Panc1 (cell line): ENCODE measurements around the gene LY9. TPM values are rescaled to one million over a fixed set of nuclear protein-coding genes. Genes with fewer than 3 reads are reported as not detected.
A peak's percentile ranks its signal among the peaks of the same experiment; 100 is the strongest.

Experiments
- ATAC-seq: fragments of 200-7000 bp; cut with Tn5 transposase; 2 replicates; pipeline ENCODE4 v1.9.1; 2020; ENCODE audit warnings: mild to moderate bottlenecking, moderate library complexity
- BruUV-seq: library from RNA; stranded (reverse); fragments of 400-500 nt; replicated peaks from 2 replicates; lab custom pipeline; 2021; lab: Mats Ljungman, UMichigan
- CTCF ChIA-PET: fragments of 300-600 bp; sonication (Branson Sonifier 250); formaldehyde crosslinking; loops from one replicate; lab custom pipeline; 2022; ENCODE audit warnings: antibody characterized with exemption; lab: Charles Lee
- POLR2A ChIA-PET: fragments of 300-600 bp; sonication (Branson Sonifier 250); formaldehyde crosslinking; loops from one replicate; lab custom pipeline; 2022; ENCODE audit warnings: antibody characterized with exemption; lab: Charles Lee
- DNase-seq: peaks from one replicate; pipeline ENCODE4 v3.0.0-alpha.2; 2010; ENCODE audit warnings: low read depth, low spot score
- H3K27ac ChIP-seq: 2 replicates; pipeline ENCODE4 v1.5.1; 2011; ENCODE audit warnings: mild to moderate bottlenecking, low read length, inconsistent platforms
- H3K27me3 ChIP-seq: fragments of 200-500 bp; sonication (Bioruptor generic); 2 replicates; pipeline ENCODE4 v1.6.0; 2014; ENCODE audit warnings: low read length, inconsistent platforms; ENCODE audit not compliant: control insufficient read depth, insufficient read depth
- H3K36me3 ChIP-seq: fragments of 200-500 bp; sonication (Bioruptor generic); 2 replicates; pipeline ENCODE4 v1.5.1; 2014; ENCODE audit warnings: inconsistent platforms, mild to moderate bottlenecking, low read length, moderate library complexity; ENCODE audit not compliant: control insufficient read depth, insufficient read depth
- H3K4me1 ChIP-seq: 2 replicates; pipeline ENCODE4 v1.5.1; 2011; ENCODE audit warnings: inconsistent platforms, mild to moderate bottlenecking, low read length, moderate library complexity; ENCODE audit not compliant: control insufficient read depth, insufficient read depth
- H3K4me3 ChIP-seq, 2 experiments: 2 replicates each; pipeline ENCODE4 v1.5.1; 2011 to 2012; ENCODE audit warnings: low read depth in 2 of 2, low read length in 2 of 2, mild to moderate bottlenecking in 2 of 2, inconsistent platforms in 1 of 2, moderate library complexity in 1 of 2
- H3K9me3 ChIP-seq: fragments of 200-500 bp; sonication (Bioruptor generic); 2 replicates; pipeline ENCODE4 v1.5.1; 2014; ENCODE audit warnings: low read depth, mild to moderate bottlenecking, inconsistent platforms, low read length, moderate library complexity; ENCODE audit not compliant: control insufficient read depth, insufficient read depth
- CTCF ChIP-seq: fragments of 450-650 bp; IDR thresholded peaks from 2 replicates; pipeline ENCODE4 v1.5.1; 2017; ENCODE audit warnings: mild to moderate bottlenecking
- POLR2AphosphoS5 ChIP-seq: IDR thresholded peaks from 2 replicates; pipeline ENCODE4 v1.6.1; 2012; ENCODE audit warnings: mild to moderate bottlenecking, low read depth, low read length, moderate library complexity
- REST ChIP-seq, 2 experiments: IDR thresholded peaks; 2 replicates each; pipeline ENCODE4 v1.6.1; 2011 to 2012; ENCODE audit warnings: low read depth in 2 of 2, control low read depth in 1 of 2, low read length in 1 of 2, mild to moderate bottlenecking in 1 of 2, moderate library complexity in 1 of 2; ENCODE audit not compliant: insufficient read depth in 1 of 2
- SIN3A ChIP-seq: IDR thresholded peaks from 2 replicates; pipeline ENCODE4 v1.6.1; 2012; ENCODE audit warnings: low read depth, mild to moderate bottlenecking, low read length, moderate library complexity, borderline replicate concordance; ENCODE audit not compliant: insufficient read depth
- TCF7L2 ChIP-seq: IDR thresholded peaks from 2 replicates; pipeline ENCODE4 v1.6.1; 2011; ENCODE audit warnings: mild to moderate bottlenecking, low read depth, low read length, inconsistent platforms
- in situ Hi-C: cut with HindIII; loops from 2 replicates; pipeline ENCODE4 v1.10.0; 2016; ENCODE audit warnings: low sequenced_read_pairs, low pct_unique_long_range_greater_than_20kb
- intact Hi-C: fragments of 100-400 bp; cut with micrococcal nuclease; formaldehyde crosslinking; loops from one replicate; pipeline ENCODE4 v1.10.0; 2022; ENCODE audit not compliant: unreplicated experiment
- total RNA-seq: library from RNA; stranded (reverse); gene quantifications from one replicate; pipeline ENCODE4 v1.2.1, GENCODE V29; 2021; ENCODE audit not compliant: unreplicated experiment

LY9 gene
- total RNA-seq, 1 experiment from 2014 or later: 0.10 TPM

DNA sequence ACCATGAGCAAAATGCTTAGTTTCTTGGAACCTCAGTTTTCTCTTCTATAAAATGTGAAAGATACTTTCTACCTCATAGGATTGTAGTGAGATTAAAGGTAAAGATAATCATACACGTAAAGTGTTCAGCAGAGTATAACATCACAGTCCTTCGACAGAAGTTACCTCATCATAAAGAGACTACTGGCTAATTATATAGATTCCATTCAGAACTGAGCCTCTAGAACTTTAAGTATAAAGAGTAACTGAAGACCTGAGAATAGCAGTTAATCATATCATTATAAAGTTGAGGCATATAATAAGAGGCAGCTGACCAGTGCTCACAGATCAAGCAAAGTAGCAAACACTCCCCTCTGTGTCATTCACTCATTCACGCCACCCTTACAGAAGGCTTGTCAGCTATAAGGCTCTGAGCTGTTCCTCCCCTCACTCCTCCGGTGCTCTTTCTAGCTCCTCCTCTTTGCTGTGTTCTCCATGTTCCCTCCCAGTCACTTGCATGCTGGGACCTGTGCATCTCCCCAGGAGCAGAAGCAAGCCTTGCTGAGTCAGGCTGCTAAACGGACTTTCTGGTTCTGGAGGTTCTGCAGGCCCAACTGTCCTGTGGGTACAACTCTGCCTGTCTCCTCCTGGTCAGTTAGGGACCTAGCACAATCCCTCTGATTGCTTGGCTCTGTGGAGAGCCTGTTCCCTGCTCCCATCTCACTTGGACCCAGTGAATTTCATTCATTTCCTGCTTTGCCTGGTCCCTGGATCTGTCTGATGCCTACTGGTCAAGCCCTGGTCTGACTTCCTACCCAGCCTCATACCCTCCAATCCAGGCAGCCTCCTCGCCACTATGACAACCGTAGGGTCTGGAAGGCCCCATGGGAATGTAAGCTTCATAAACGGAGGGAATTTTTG is 28.3 kb upstream of the LY9 start:
- CTCF ChIA-PET: no interaction called here
- intact Hi-C loops (no loop called here), in situ Hi-C loops (no loop called here)
- H3K9me3 ChIP-seq: no peaks in the 10 kb centered on the region
- H3K27ac ChIP-seq: no peak overlapping the region
- peaks cover 6% of the 10 kb centered on the region for H3K27me3 ChIP-seq
- no peaks in the 10 kb centered on the region for H3K4me1 ChIP-seq
- TF ChIP-seq SIN3A (no peak), REST (IDR thresholded peaks at IDR 0.05; ENCODE audit: insufficient read depth in 1 of 2, low read depth in 2 of 2, low read length in 1 of 2) (no peak), POLR2AphosphoS5 (no peak), TCF7L2 (no peak), CTCF (no peak)
- peak; percentile 68 for ATAC-seq
- no peaks in the 10 kb centered on the region for H3K36me3 ChIP-seq
- no peak for DNase-seq
- POLR2A ChIA-PET: no interaction called here
- H3K4me3 ChIP-seq: peak overlapping the region in 1 of 2 experiments; percentile 16; a peak in 1 of 4 replicates
- no TSS peak for BruUV-seq

- H3K27ac ChIP-seq: no peak overlapping the region
- in situ Hi-C loops: no loop called here
- H3K9me3 ChIP-seq: no peaks in the 10 kb centered on the region
- no TSS peak for BruUV-seq
- peak; percentile 58 for TF ChIP-seq CTCF
- no peak for TF ChIP-seq REST (IDR thresholded peaks at IDR 0.05; ENCODE audit: insufficient read depth in 1 of 2, low read depth in 2 of 2, low read length in 1 of 2)
- H3K27me3 ChIP-seq: peaks cover 7% of the 10 kb centered on the region
- intact Hi-C loops: no loop called here
- peak; percentile 42 for DNase-seq
- H3K4me3 ChIP-seq: peak overlapping the region in 1 of 2 experiments; percentile 16; a peak in 1 of 4 replicates
- ATAC-seq: peak; percentile 68; the same call in 1 of the 2 replicates
- no peaks in the 10 kb centered on the region for H3K36me3 ChIP-seq
- POLR2A ChIA-PET: no interaction called here
- CTCF ChIA-PET: interaction anchor here (0.7 kb wide), 1 partner anchor 267 kb away, joined by 5 read pairs; no protein-coding TSS in a partner anchor
- no peaks in the 10 kb centered on the region for H3K4me1 ChIP-seq
These were observed 27.7 kb upstream of the LY9 start for GRCh38 chr1:160768295-160768657.
